ENCODE data around the gene OR52R1. TPM values are rescaled to one million over a fixed set of nuclear protein-coding genes. Genes with fewer than 3 reads are reported as not detected.

OR52R1 gene
- total RNA-seq: not detected in 2 replicates

DNA sequence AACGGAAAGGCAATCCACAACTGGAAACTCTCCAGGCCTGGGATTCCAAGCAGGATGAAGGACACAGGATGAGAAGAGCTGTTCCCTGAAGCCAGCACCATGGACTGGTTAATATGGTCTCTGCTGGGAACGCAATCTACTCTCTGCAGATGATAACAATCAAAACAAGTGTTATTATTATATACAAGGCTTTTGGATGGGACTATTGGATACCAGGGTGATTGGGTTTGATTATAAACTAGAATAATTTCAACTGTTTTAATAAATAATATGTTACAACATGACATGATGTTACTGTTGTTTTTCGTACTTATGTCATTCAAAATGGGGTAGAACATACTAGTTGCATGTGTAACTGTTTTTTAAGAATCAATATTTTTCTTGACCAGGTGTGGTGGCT is at the start of gene OR52R1:
OR52R1 (minus strand) TSS at position 101 of the 400 bp plus-strand sequence; CDS start at position 101, 0 bp downstream.

DNA sequence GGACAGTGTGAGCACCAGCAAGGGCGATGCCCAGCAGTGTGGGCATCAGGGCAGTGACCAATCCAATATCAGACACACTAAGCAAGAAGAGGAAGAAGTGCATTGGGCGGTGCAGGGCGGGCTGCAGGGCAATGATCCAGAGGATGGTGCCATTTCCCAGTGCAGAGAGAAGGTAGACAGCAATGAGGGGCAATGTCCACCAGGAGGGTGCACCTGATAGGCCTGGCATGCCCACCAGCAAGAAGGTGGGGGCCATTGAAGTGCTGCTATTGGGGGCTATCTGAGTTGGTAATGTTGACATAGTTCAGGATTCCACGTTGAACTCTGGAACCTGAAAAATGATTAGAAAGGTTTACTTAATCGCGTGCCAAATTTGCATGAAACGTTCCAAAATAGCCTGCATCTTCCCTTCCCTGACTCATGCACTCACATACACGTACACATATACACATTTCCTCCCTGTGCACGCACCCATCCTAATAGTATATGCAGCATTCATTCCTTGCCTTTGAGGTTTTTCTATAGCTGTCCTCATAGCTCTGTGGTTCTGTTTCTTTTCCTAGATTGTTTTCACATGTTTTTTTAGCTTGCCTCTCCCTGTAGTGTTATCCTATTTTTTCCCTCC is 44.8 kb upstream of the OR52R1 start, which contains the start of gene OR51S1:
OR51S1 (minus strand) TSS at position 301 of the 625 bp plus-strand sequence; CDS start at position 301, 0 bp downstream.

GRCh38 chr11:4821021-4821420 is 16.8 kb upstream of the OR52R1 start, which contains the start of gene OR51F2:
TSS of gene OR51F2 (plus strand) at chr11:4821321. CDS start at chr11:4821422, 101 bp downstream.

DNA sequence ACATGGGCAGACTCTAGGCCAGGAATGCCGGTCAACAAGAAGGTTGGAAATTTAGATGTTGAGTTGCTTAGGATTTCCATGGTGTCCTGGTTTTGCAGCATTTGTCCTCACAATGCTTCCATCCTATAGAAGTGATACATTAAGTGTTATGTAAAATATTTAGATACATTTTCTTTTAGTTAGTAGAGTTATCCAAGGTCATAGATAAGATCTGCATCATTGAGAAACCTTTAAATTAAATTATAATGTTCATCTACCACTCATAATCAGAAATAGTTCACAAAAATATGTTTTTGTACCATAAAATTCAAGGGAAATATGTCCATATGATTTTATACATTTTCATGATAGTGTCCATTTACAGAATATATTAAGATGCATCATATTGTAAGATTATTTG is 34.3 kb downstream of the OR52R1 start, which contains the start of gene OR51F1:
OR51F1 (minus strand) TSS at position 101 of the 400 bp plus-strand sequence; CDS start at position 101, 0 bp downstream.

Other genes with a start within 250 kb of the OR52R1 start
- gene OR52I2, start 222.6 kb downstream of the OR52R1 start, total RNA-seq: not detected in 2 replicates
- gene OR52I1, start 210.3 kb downstream of the OR52R1 start, total RNA-seq: not detected in 2 replicates
- gene TRIM68, start 196.1 kb downstream of the OR52R1 start, total RNA-seq: 10.1 and 13.3 TPM in 2 replicates
- gene OR51D1, start 166.9 kb downstream of the OR52R1 start, total RNA-seq: not detected in 2 replicates
- not detected in 2 replicates for gene OR51E1, start 160.4 kb downstream of the OR52R1 start, total RNA-seq
- under 0.01 TPM in 1 of 2 replicates, not detected in the other for gene OR51E2, start 106.5 kb downstream of the OR52R1 start, total RNA-seq
- not detected in 2 replicates for gene MMP26, start 99.6 kb downstream of the OR52R1 start, total RNA-seq
- gene OR51F1, start 34.4 kb downstream of the OR52R1 start, total RNA-seq: not detected in 2 replicates
- not detected in 2 replicates for gene OR51F2, start 16.9 kb upstream of the OR52R1 start, total RNA-seq
- gene OR51S1, start 44.8 kb upstream of the OR52R1 start, total RNA-seq: not detected in 2 replicates
- gene OR51T1, start 77.5 kb upstream of the OR52R1 start, total RNA-seq: not detected in 2 replicates
- gene OR51A7, start 99.4 kb upstream of the OR52R1 start, total RNA-seq: not detected in 2 replicates
- not detected in 2 replicates for gene OR51G2, start 115.0 kb upstream of the OR52R1 start, total RNA-seq
- gene OR51G1, start 120.0 kb upstream of the OR52R1 start, total RNA-seq: not detected in 2 replicates
- not detected in 2 replicates for gene OR51A4, start 143.2 kb upstream of the OR52R1 start, total RNA-seq
- not detected in 2 replicates for gene OR51A2, start 151.3 kb upstream of the OR52R1 start, total RNA-seq
- gene OR51L1, start 190.5 kb upstream of the OR52R1 start, total RNA-seq: not detected in 2 replicates
- gene OR52J3, start 242.1 kb upstream of the OR52R1 start, total RNA-seq: 1.7 TPM in 1 of 2 replicates, not detected in the other